Frontal cortex (tissue), 4 donors: Measurements from ENCODE around the gene KRT27. TPM values are rescaled to one million over a fixed set of nuclear protein-coding genes. Genes with fewer than 3 reads are reported as not detected.

Experiments used
- DNase-seq, 2 donors: peaks; one replicate each; pipeline ENCODE4 v3.0.0; 2012; ENCODE audit warnings: low spot score in 2 of 2
- FAIRE-seq: peaks from 2 replicates; lab custom pipeline; 2012; peaks lifted over from hg19 to GRCh38; lab: Jason Lieb, UNC
- total RNA-seq: library from RNA; depleted of rRNA; stranded (reverse); fragments of >200 nt; gene quantifications from one replicate; pipeline ENCODE4 v1.2.3, GENCODE V29; 2014
- donor health status: control.
- donor health status: control.
- donor health status: control.

KRT27 gene
- total RNA-seq, 1 donor from 2014 or later = not detected

DNA sequence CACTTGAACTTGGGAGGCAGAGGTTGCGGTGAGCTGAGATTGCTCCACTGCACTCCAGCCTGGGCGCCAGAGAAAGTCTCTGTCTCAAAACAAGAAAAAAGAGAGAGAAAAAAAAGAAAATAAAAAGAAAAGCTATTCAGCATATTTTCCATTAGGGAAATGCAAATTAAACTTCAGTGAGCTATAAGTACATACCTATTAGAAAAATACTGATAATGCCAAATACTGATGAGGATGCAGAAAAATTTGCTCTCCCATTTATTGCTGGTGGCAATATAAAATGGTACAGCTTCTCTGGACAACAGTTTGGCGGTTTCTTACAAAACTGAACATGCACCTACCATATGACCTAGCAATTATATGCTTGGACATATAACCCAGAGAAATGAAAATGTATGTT lies 30.3 kb upstream of the KRT27 start:
- FAIRE-seq = no peak
- no peak for DNase-seq

- DNase-seq (no peak), FAIRE-seq (no peak)
Observed at GRCh38 chr17:40810494-40810893, 28.1 kb upstream of the KRT27 start.

- no peak for DNase-seq
- FAIRE-seq = no peak
Observed at GRCh38 chr17:40809721-40810421, 27.5 kb upstream of the KRT27 start.

GRCh38 chr17:40806131-40806530 lies 23.8 kb upstream of the KRT27 start:
- DNase-seq = no peak
- no peak for FAIRE-seq

GRCh38 chr17:40803617-40804082 lies 21.3 kb upstream of the KRT27 start:
- DNase-seq (peak in 1 of 2 donors; percentile 49), FAIRE-seq (no peak)

DNA sequence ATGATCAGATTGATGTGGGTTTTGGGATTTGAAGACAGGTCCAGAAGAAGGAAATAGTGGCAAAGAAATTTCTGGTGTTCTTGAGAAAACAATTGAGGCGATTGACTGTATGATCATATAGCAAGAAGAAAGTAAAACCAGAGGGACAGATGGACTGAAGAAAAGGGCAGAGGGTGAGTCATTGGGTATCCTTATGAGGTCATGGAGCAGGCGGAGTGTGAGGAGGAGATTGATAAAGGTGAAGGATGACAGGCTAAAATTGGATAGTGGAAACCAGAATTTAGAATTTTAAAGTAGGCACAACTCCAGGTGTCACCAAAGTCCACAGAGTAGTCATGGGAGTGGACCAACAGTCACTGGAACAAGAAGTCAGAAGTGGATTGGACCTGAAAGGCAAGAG lies 18.8 kb upstream of the KRT27 start:
- no peak for FAIRE-seq
- DNase-seq = no peak

DNA sequence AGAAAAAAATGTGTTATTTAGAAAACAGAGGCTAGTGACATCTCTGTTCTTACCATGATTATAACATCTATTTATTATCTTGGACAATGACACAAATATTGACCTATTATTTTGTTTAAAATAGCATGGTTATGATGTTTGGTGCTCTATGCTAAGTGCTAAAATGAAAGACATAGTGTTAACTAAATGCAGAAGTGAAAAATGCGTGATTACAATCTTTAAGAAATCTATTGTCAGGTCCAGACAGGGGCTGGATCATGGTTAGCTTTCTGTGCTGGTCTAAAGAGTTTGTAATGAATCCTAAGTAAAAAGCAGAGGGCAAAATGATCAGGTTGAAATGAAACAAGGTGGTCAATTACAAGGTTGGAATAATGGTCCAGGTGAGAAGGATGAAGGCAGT lies 18.0 kb upstream of the KRT27 start:
- DNase-seq (no peak), FAIRE-seq (no peak)

DNA sequence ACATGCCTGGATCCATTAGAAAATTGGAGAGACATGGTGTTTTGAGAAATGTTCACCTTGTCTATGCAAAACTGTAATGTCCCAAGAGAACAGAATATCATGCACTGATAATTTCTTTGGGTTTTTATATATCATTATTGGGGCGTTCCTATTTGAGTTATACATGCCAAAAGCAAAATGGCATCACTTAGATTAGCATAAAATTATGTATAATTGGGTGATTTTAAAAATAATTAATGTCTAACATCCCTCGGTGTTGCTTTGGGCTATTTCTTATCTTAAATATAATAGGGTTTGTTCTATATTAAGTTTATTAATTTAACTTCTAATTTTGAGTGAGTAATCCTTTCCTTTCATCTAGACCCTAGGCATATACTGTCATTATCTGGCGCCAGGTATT lies 17.5 kb upstream of the KRT27 start, which contains the start of gene KRT28:
Gene KRT28 (minus strand): TSS at position 101 of the 400 bp plus-strand sequence. CDS start 66 bp downstream, at position 35.
- DNase-seq (no peak), FAIRE-seq (no peak)

- FAIRE-seq = no peak
- no peak for DNase-seq
Observed at GRCh38 chr17:40796846-40797245, 14.5 kb upstream of the KRT27 start.

GRCh38 chr17:40795019-40795667 lies 12.8 kb upstream of the KRT27 start:
- no peak for DNase-seq
- FAIRE-seq = no peak

GRCh38 chr17:40794466-40794865 lies 12.1 kb upstream of the KRT27 start:
- FAIRE-seq (no peak), DNase-seq (no peak)

DNA sequence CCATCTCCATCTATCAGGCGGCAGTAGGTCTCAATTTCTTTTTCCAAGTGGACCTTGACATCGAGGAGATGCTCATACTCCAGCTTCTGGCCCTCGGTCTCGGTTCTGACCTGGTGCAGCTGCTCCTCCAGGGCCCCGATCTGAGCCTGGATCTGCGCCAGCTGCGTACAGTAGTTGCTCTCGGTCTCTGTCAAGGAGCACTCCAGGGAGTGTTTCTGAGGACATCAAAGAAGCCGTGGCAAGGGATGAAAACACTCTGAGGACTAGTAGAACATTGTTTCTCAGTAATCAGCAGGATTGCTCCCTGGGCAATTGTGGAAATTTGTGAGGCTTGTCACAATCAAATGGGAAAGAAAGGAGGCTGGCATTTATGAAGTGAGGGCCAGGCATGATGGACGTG lies 11.5 kb upstream of the KRT27 start:
- FAIRE-seq (no peak), DNase-seq (no peak)

- no peak for FAIRE-seq
- no peak for DNase-seq
Observed at GRCh38 chr17:40791787-40792436, 9.6 kb upstream of the KRT27 start.

DNA sequence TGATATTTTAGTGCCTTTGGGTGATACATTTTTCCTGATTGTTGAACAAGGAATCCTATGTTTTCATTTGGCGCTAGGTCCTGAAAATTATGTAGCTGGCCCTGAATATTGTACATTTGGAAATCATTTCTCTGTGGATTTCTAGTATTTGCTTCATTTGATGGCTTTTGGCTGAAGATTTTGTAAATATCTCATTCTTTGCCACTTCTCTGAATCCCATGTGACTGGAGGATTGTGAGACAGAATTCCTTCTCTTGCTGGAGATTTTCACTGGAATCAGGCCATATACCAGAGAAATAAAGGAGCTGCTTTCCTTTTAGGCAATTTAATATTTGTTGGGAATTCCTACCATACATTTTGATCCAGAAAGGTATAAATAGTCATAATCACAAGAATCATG lies 8.8 kb upstream of the KRT27 start:
- no peak for FAIRE-seq
- no peak for DNase-seq

GRCh38 chr17:40779181-40779909 lies 3.0 kb downstream of the KRT27 start:
- FAIRE-seq = no peak
- DNase-seq = no peak

- FAIRE-seq (no peak), DNase-seq (no peak)
Observed at GRCh38 chr17:40778461-40778860, 3.9 kb downstream of the KRT27 start.

DNA sequence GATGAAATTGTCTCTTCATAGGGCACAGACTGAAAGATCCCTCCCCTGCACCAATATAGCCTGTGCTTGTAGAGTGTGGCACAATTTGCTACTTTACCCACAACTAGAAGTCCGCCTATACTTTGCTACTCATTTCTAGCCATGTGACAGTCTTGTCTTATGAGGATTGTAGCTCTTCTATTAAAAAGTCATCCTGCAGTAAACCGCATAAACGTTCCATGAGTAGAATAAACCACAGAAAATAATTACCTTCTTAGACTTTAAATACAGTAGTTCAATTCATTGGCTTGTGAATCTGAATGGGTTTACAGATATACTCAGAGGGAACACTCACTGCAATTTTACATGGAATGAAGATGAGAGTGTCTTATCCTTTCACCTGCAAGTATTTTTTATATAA lies 4.4 kb downstream of the KRT27 start:
- no peak for FAIRE-seq
- no peak for DNase-seq

DNA sequence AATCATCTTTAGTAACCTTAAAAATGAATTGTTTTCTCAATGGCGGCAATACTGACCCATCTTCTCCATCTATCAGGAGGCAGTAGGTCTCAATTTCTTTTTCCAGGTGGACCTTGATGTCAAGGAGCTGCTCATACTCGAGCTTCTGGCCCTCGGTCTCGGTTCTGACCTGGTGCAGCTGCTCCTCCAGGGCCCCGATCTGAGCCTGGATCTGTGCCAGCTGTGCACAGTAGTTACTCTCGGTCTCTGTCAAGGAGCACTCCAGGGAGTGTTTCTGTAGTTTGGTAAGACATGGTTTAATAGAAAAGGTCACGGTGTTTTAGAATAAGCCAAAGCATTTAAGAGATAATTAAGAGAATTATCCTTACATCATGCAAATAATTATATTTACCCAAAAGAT lies 4.9 kb downstream of the KRT27 start:
- DNase-seq = no peak
- no peak for FAIRE-seq

DNA sequence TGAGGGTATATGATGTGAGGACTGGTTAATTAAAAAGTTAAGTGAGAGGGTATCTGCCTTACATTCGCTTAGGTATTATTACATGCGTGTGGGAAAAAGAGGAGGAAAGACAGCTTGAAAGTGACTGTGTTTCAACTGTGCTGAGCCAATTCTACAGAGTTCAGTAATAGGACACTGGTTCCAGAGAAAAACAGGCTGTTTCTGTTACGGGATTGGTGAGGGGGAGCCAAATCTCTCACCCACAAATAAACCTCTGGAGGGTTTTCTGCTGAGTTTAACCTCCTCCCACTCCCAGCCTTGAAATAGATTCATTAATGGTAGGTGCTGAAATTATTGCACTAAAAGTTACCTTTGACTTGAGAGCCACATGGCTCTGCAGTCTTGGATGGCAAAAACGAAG lies 6.4 kb downstream of the KRT27 start:
- FAIRE-seq (no peak), DNase-seq (no peak)

GRCh38 chr17:40772101-40772500 lies 10.2 kb downstream of the KRT27 start, which contains the start of gene KRT26:
Gene KRT26, minus strand, starts transcription at chr17:40772201. Its CDS starts 88 bp downstream, at chr17:40772113.
- DNase-seq = no peak
- no peak for FAIRE-seq
